ENCODE results near the gene APOL6.

Gene APOL6

DNA sequence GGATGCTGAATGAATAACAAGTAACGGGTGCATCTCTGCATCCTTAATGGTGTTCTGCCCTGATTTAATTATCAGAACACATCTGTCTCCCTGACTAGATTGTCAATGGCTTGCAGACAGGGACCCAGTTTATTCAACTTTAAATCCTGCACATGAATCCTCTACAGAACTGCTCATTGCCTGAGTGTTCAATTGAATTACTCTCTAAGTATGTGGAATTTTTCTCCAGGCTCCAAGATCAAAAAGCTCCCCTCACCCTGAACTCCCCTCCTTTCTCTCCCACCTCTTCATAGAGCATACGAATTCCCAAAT, 42.9 kb upstream of the APOL6 start:
- no peak overlapping the region for H3K4me3 ChIP-seq (ENCODE audit: low read depth, low read length)
- TF ChIP-seq, protein P1, sequence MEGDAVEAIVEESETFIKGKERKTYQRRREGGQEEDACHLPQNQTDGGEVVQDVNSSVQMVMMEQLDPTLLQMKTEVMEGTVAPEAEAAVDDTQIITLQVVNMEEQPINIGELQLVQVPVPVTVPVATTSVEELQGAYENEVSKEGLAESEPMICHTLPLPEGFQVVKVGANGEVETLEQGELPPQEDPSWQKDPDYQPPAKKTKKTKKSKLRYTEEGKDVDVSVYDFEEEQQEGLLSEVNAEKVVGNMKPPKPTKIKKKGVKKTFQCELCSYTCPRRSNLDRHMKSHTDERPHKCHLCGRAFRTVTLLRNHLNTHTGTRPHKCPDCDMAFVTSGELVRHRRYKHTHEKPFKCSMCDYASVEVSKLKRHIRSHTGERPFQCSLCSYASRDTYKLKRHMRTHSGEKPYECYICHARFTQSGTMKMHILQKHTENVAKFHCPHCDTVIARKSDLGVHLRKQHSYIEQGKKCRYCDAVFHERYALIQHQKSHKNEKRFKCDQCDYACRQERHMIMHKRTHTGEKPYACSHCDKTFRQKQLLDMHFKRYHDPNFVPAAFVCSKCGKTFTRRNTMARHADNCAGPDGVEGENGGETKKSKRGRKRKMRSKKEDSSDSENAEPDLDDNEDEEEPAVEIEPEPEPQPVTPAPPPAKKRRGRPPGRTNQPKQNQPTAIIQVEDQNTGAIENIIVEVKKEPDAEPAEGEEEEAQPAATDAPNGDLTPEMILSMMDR (IDR thresholded peaks at IDR 0.05; ENCODE audit: low read depth, low read length): no peak

- H3K4me3 ChIP-seq (ENCODE audit: low read depth, low read length): no peak overlapping the region
- TF ChIP-seq, protein P1 (IDR thresholded peaks at IDR 0.05; ENCODE audit: low read depth, low read length): no peak
These were observed 42.3 kb upstream of the APOL6 start for GRCh38 chr22:35605851-35606481.

GRCh38 chr22:35606916-35607315, 41.3 kb upstream of the APOL6 start:
- H3K4me3 ChIP-seq (ENCODE audit: low read depth, low read length): no peak overlapping the region
- TF ChIP-seq, protein P1 (IDR thresholded peaks at IDR 0.05; ENCODE audit: low read depth, low read length): no peak

DNA sequence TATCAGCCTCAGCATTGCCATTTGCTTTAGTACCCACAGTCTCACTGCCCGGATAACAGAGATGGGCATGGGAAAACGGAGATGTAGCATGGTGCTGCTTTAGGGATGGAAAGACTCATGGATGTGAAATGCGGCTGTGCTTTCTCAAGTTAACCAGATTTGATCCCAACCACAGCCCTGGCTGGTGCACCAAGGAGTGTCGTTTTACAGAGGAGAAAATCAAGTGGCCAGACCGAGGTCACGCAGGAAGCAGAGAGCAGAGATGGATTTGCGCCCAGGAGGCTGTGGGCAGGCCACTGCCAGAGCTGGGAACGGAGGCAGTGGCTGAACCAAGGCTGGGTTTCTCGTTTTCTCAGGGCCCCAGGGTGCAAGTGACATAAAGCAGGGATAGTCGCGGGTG, 40.2 kb upstream of the APOL6 start:
- TF ChIP-seq, protein P1 (IDR thresholded peaks at IDR 0.05; ENCODE audit: low read depth, low read length): no peak

GRCh38 chr22:35609261-35609660, 39.0 kb upstream of the APOL6 start:
- no peak overlapping the region for H3K4me3 ChIP-seq (ENCODE audit: low read depth, low read length)
- TF ChIP-seq, protein P1 (IDR thresholded peaks at IDR 0.05; ENCODE audit: low read depth, low read length): no peak

More for the DNA sequence above, 40.2 kb upstream of the APOL6 start:
- no peak overlapping the region for H3K4me3 ChIP-seq (ENCODE audit: low read depth, low read length)

DNA sequence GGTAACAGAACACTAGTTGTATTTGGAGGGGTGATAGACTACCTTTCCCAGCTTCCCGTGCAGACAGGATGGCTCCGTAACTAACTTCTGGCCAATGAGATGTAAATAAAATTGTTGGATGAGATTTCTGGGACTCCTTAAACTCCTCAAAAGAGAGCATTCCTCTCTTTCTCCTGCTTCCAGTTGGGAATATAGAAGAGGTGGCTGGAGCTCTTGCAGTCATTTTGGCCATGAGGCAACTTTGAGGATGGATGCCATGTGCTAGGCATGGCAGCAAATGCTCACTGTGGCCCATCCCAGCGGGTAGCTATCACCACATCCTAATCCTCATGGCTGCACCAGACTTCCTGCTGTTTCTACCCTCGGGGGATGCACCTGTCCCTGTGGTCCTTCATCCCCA, 38.5 kb upstream of the APOL6 start:
- H3K4me3 ChIP-seq (ENCODE audit: low read depth, low read length): no peak overlapping the region
- TF ChIP-seq, protein P1 (IDR thresholded peaks at IDR 0.05; ENCODE audit: low read depth, low read length): no peak

GRCh38 chr22:35610741-35611140, 37.5 kb upstream of the APOL6 start:
- H3K4me3 ChIP-seq (ENCODE audit: low read depth, low read length): no peak overlapping the region
- TF ChIP-seq, protein P1 (IDR thresholded peaks at IDR 0.05; ENCODE audit: low read depth, low read length): no peak

Data from WI38 (cell line).